Ovary (tissue), 9 donors: ENCODE results near the gene BRMS1. TPM values are rescaled to one million over a fixed set of nuclear protein-coding genes. Genes with fewer than 3 reads are reported as not detected.

Experiments used
- DNase-seq, 5 donors: peaks; one replicate each; pipeline ENCODE4 v3.0.0-alpha.2; 2019 to 2020
- H3K27ac ChIP-seq, 2 donors: fragments of 200-600 bp; one replicate each; pipeline versions ENCODE4 v1.5.1 to v1.8.0; 2019 to 2022
- H3K27me3 ChIP-seq: fragments of 200-600 bp; one replicate; pipeline ENCODE4 v1.8.0; 2022
- H3K36me3 ChIP-seq: fragments of 200-600 bp; sonication (generic); one replicate; pipeline ENCODE4 v1.5.1; 2019
- H3K4me1 ChIP-seq: one replicate; pipeline ENCODE4 v1.8.1; 2013; ENCODE audit warnings: mild to moderate bottlenecking, moderate library complexity; ENCODE audit not compliant: insufficient read depth
- H3K4me3 ChIP-seq: fragments of 200-600 bp; sonication (generic); one replicate; pipeline ENCODE4 v1.5.1; 2017
- H3K9me3 ChIP-seq, 2 donors: fragments of 200-600 bp in 1 of 2; sonication (generic) in 1 of 2; one replicate each; pipeline versions ENCODE4 v1.5.1 to v1.8.1; 2013 to 2019; ENCODE audit warnings: mild to moderate bottlenecking in 1 of 2, moderate library complexity in 1 of 2
- CTCF ChIP-seq, 3 donors: fragments of 450-650 bp in 2 of 3; fragments of 200-600 bp in 1 of 3; IDR thresholded peaks; one replicate each; pipeline versions ENCODE4 v1.5.1 to v1.8.0; 2016 to 2022; ENCODE audit warnings: antibody characterized with exemption in 3 of 3, mild to moderate bottlenecking in 1 of 3
- EP300 ChIP-seq: sonication (generic); formaldehyde crosslinking; IDR thresholded peaks from one replicate; pipeline ENCODE4 v1.6.1; 2017; ENCODE audit warnings: antibody characterized with exemption
- POLR2A ChIP-seq: fragments of 450-650 bp; IDR thresholded peaks from one replicate; pipeline ENCODE4 v1.6.1; 2017; ENCODE audit warnings: antibody characterized with exemption, mild to moderate bottlenecking, moderate library complexity
- WGBS, 3 donors: extraction: QIAGEN DNeasy Blood & Tissue Kit in 1 of 3; methylation state at CpG; one replicate each; pipeline versions ENCODE4 v1.1.5 to v1.1.7; 2013 to 2017; 5-methylcytosine and 5-hydroxymethylcytosine counted together
- intact Hi-C, 4 donors: fragments of 100-400 bp; cut with DNase I; formaldehyde crosslinking; loops; one replicate each; pipeline versions ENCODE4 v1.11.0 to v1.15.1; 2022 to 2023
- polyA plus RNA-seq, 2 donors: library from polyadenylated mRNA; stranded (reverse); fragments of 200-250 nt in 1 of 2; fragments of 350-450 nt in 1 of 2; fragmentation: Illumina TruSeq in 1 of 2; extraction: RNeasy Lipid Tissue Mini Kit (QIAGEN cat#74804) in 1 of 2; gene quantifications; one replicate each; pipeline ENCODE4 v1.2.3, GENCODE V29; 2013 to 2014
- total RNA-seq, 7 donors: library from RNA; depleted of rRNA in 2 of 7; stranded (reverse); fragments of >200 nt in 2 of 7; fragmentation: NEBNext Ultra II Directional in 3 of 7; extraction: Animal tissue kit (Norgen Biotek cat#: 25700) in 3 of 7; gene quantifications; one replicate each; pipeline versions ENCODE4 v1.1.0 to v1.2.4, GENCODE V29; 2016 to 2023
- donor health status: DM: no; HTN: no; CAD: no; lungs with moderate emphysema.
- donor health status: DM: no; HTN: no; CAD: no.
- donor health status: Bipolar disorder and iron deficiency.
- donor health status: DM: yes; HTN: yes; CAD: no.
- donor health status: DM: no; HTN: no; CAD: no.
- donor health status: DM: yes; HTN: yes; CAD: no.

BRMS1 gene
- total and polyA plus RNA-seq, 9 donors: 17.5 to 32.2 (median 23.4) TPM

- H3K4me3 ChIP-seq: no peak overlapping the region
- TF ChIP-seq CTCF (IDR thresholded peaks at IDR 0.05) (no peak), EP300 (no peak), POLR2A (no peak)
- no peaks in the 10 kb centered on the region for H3K36me3 ChIP-seq
- peak overlapping the region in 1 of 2 donors; percentile 22 for H3K27ac ChIP-seq
- no peaks in the 10 kb centered on the region for H3K9me3 ChIP-seq
- DNase-seq: peak in 2 of 5 donors; percentile 24 to 66
- 31 to 40% (median 37%) methylated on average over 20 to 21 of the region's 21 CpGs for WGBS, 3 donors
- H3K27me3 ChIP-seq: no peaks in the 10 kb centered on the region
- intact Hi-C loops: no loop called here
- peaks cover 14% of the 10 kb centered on the region for H3K4me1 ChIP-seq
Measured at GRCh38 chr11:66326261-66327111, 18.4 kb downstream of the BRMS1 start.

GRCh38 chr11:66325263-66325671 lies 19.6 kb downstream of the BRMS1 start:
- WGBS, 3 donors: 69 to 78% (median 78%) methylated on average over 8 of the region's 8 CpGs
- no peaks in the 10 kb centered on the region for H3K9me3 ChIP-seq
- peaks cover 14% of the 10 kb centered on the region for H3K4me1 ChIP-seq
- no peak overlapping the region for H3K4me3 ChIP-seq
- intact Hi-C loops: no loop called here
- no peaks in the 10 kb centered on the region for H3K27me3 ChIP-seq
- DNase-seq: no peak
- no peaks in the 10 kb centered on the region for H3K36me3 ChIP-seq
- no peak overlapping the region for H3K27ac ChIP-seq
- TF ChIP-seq EP300 (no peak), POLR2A (no peak), CTCF (IDR thresholded peaks at IDR 0.05) (no peak)

DNA sequence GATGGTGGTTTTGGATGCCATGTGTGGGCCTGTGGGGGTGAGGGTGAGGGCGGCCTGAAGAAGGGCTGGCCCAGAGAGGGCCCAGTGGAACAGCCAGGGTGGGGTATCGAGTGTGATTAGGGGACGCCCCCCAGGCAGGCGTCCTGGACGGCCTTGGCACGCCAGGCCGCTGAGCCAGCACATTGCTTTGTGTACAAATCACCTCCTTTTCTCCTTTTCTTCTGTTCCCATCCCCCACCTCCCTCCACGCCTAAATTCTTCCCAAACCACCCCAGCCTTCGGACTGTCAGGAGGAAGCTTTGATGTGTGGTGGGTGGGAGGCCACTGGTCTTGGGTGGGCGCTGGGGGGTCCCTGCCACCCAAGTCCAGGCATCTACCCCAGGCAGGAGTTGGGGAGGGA lies 20.2 kb downstream of the BRMS1 start:
- peak in 2 of 5 donors; percentile 15 to 69 for DNase-seq
- H3K27ac ChIP-seq: no peak overlapping the region
- H3K4me3 ChIP-seq: no peak overlapping the region
- intact Hi-C loops: no loop called here
- TF ChIP-seq POLR2A (no peak), CTCF (IDR thresholded peaks at IDR 0.05) (no peak), EP300 (no peak)
- H3K9me3 ChIP-seq: no peaks in the 10 kb centered on the region
- no peaks in the 10 kb centered on the region for H3K36me3 ChIP-seq
- WGBS, 3 donors: 26 to 42% (median 35%) methylated on average over 10 of the region's 10 CpGs
- H3K27me3 ChIP-seq: no peaks in the 10 kb centered on the region
- peaks cover 14% of the 10 kb centered on the region for H3K4me1 ChIP-seq

DNA sequence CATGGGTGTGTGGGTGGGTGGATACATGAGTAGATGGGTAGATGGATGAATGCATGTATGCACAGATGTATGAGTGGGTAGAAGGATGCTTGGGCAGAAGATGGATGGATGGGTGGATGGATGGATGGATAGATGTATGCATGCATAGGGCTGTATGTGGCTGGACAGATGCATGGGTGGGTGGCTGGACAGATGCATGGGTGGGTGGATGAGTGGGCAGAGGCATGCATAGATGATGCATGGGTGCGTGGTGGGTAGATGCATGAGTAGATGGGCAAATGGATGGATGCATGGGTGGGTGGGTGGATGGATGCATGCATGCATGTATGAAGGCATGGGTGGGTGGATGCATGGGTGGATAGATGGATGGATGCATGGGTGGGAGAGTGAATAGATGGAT lies 21.2 kb downstream of the BRMS1 start:
- Histone ChIP-seq H3K4me3 (no peak overlapping the region), H3K9me3 (no peaks in the 10 kb centered on the region), H3K27me3 (no peaks in the 10 kb centered on the region), H3K4me1 (peaks cover 14% of the 10 kb centered on the region), H3K36me3 (no peaks in the 10 kb centered on the region), H3K27ac (no peak overlapping the region)
- DNase-seq: no peak
- intact Hi-C loops: no loop called here
- 97 to 100% (median 100%) methylated on average over 1 of the region's 1 CpG for WGBS, 3 donors
- TF ChIP-seq EP300: no peak
- TF ChIP-seq CTCF (IDR thresholded peaks at IDR 0.05): no peak
- no peak for TF ChIP-seq POLR2A
